KMS-11 (cell line): ENCODE measurements around the gene FMNL2.

Experiments used
- H2AFZ ChIP-seq: fragments of 200-600 bp; sonication (generic); 2 replicates; pipeline ENCODE4 v1.6.1; 2016; ENCODE audit warnings: antibody characterized with exemption, mixed run types, low read depth
- H3K27ac ChIP-seq: fragments of 200-600 bp; sonication (generic); 2 replicates; pipeline ENCODE4 v1.6.1; 2016; ENCODE audit warnings: mild to moderate bottlenecking, mixed run types
- H3K27me3 ChIP-seq: fragments of 200-600 bp; sonication (generic); 2 replicates; pipeline ENCODE4 v1.6.1; 2017; ENCODE audit warnings: mild to moderate bottlenecking, low read depth, mixed run types, moderate library complexity; ENCODE audit not compliant: insufficient read depth
- H3K36me3 ChIP-seq: fragments of 200-600 bp; sonication (generic); 2 replicates; pipeline ENCODE4 v1.6.1; 2017; ENCODE audit warnings: mild to moderate bottlenecking, mixed run types; ENCODE audit not compliant: insufficient read depth
- H3K4me1 ChIP-seq: fragments of 200-600 bp; sonication (generic); 2 replicates; pipeline ENCODE4 v1.6.1; 2016; ENCODE audit warnings: mild to moderate bottlenecking, low read depth, mixed run types; ENCODE audit not compliant: poor library complexity, severe bottlenecking
- H3K4me2 ChIP-seq: fragments of 200-600 bp; sonication (generic); 2 replicates; pipeline ENCODE4 v1.7.0; 2016; ENCODE audit warnings: mild to moderate bottlenecking, mixed run types
- H3K4me3 ChIP-seq: fragments of 200-600 bp; sonication (generic); IDR thresholded peaks from 2 replicates; pipeline ENCODE4 v1.6.1; 2017; ENCODE audit warnings: low read depth, low read length, mixed read lengths; ENCODE audit not compliant: insufficient read depth
- H3K79me2 ChIP-seq: fragments of 200-600 bp; sonication (generic); 2 replicates; pipeline ENCODE4 v1.6.1; 2016; ENCODE audit warnings: low read depth, mixed run types; ENCODE audit not compliant: insufficient read depth
- H3K9ac ChIP-seq: fragments of 200-600 bp; sonication (generic); 2 replicates; pipeline ENCODE4 v1.6.1; 2016; ENCODE audit warnings: mild to moderate bottlenecking, mixed run types
- H4K20me1 ChIP-seq: fragments of 200-600 bp; sonication (generic); 2 replicates; pipeline ENCODE4 v1.6.1; 2016; ENCODE audit warnings: mild to moderate bottlenecking, mixed run types; ENCODE audit not compliant: insufficient read depth
- CTCF ChIP-seq: fragments of 200-600 bp; sonication (generic); conservative IDR thresholded peaks from 2 replicates; pipeline ENCODE4 v1.6.1; 2017; ENCODE audit warnings: low read depth, mild to moderate bottlenecking, antibody characterized with exemption, low read length, moderate library complexity, mixed read lengths

FMNL2 gene

GRCh38 chr2:152402780-152403759, 68.1 kb downstream of the FMNL2 start:
- TF ChIP-seq CTCF, result no peak
- no peak overlapping the region for H3K9ac ChIP-seq
- H3K36me3 ChIP-seq, result no peaks in the 10 kb centered on the region
- peaks cover 36% of the 10 kb centered on the region for H3K4me1 ChIP-seq
- no peak overlapping the region for H3K27ac ChIP-seq
- no peak overlapping the region for H2AFZ ChIP-seq
- H3K4me2 ChIP-seq, result no peak overlapping the region
- no peaks in the 10 kb centered on the region for H4K20me1 ChIP-seq
- H3K4me3 ChIP-seq, result no peak overlapping the region
- H3K27me3 ChIP-seq, result no peaks in the 10 kb centered on the region
- no peaks in the 10 kb centered on the region; the same call in none of the 2 replicates for H3K79me2 ChIP-seq

GRCh38 chr2:152405206-152406118, 70.5 kb downstream of the FMNL2 start:
- no peak for TF ChIP-seq CTCF
- no peak overlapping the region for H3K4me3 ChIP-seq
- no peaks in the 10 kb centered on the region; the same call in none of the 2 replicates for H3K79me2 ChIP-seq
- no peaks in the 10 kb centered on the region for H3K27me3 ChIP-seq
- H2AFZ ChIP-seq, result no peak overlapping the region
- no peaks in the 10 kb centered on the region for H4K20me1 ChIP-seq
- peak overlapping the region; percentile 2; the same call in 1 of the 2 replicates for H3K4me2 ChIP-seq
- peaks cover 48% of the 10 kb centered on the region for H3K4me1 ChIP-seq
- no peak overlapping the region for H3K9ac ChIP-seq
- H3K36me3 ChIP-seq, result no peaks in the 10 kb centered on the region
- H3K27ac ChIP-seq, result no peak overlapping the region

- no peak for TF ChIP-seq CTCF
- H3K79me2 ChIP-seq, result no peaks in the 10 kb centered on the region; the same call in none of the 2 replicates
- H2AFZ ChIP-seq, result no peak overlapping the region
- H3K27ac ChIP-seq, result no peak overlapping the region
- H3K9ac ChIP-seq, result peak overlapping the region; percentile 40; the same call in 1 of the 2 replicates
- H3K4me3 ChIP-seq, result no peak overlapping the region
- H3K4me1 ChIP-seq, result peaks cover 47% of the 10 kb centered on the region
- H3K36me3 ChIP-seq, result no peaks in the 10 kb centered on the region
- H3K27me3 ChIP-seq, result no peaks in the 10 kb centered on the region
- H4K20me1 ChIP-seq, result no peaks in the 10 kb centered on the region
- peak overlapping the region; percentile 76 for H3K4me2 ChIP-seq
These were observed 71.3 kb downstream of the FMNL2 start for GRCh38 chr2:152406119-152406835.

GRCh38 chr2:152406836-152407161, 71.8 kb downstream of the FMNL2 start:
- Histone ChIP-seq H3K9ac (peak overlapping the region; percentile 40), H3K27ac (peak overlapping the region; percentile 56; the same call in 1 of the 2 replicates), H3K4me2 (peak overlapping the region; percentile 76), H3K36me3 (no peaks in the 10 kb centered on the region), H3K4me1 (peaks cover 43% of the 10 kb centered on the region), H3K79me2 (no peaks in the 10 kb centered on the region; the same call in none of the 2 replicates), H2AFZ (peak overlapping the region; percentile 53), H3K4me3 (no peak overlapping the region), H3K27me3 (no peaks in the 10 kb centered on the region), H4K20me1 (no peaks in the 10 kb centered on the region)
- no peak for TF ChIP-seq CTCF
